Ishikawa (cell line): Measurements from ENCODE around the gene RAB1B.

ENCODE experiments used
- CEBPB ChIP-seq: IDR thresholded peaks from 2 replicates; pipeline ENCODE4 v1.6.1; 2012
- CREB1 ChIP-seq: IDR thresholded peaks from 2 replicates; pipeline ENCODE4 v1.6.1; 2012; ENCODE audit warnings: low read depth
- EGR1 ChIP-seq: IDR thresholded peaks from 2 replicates; pipeline ENCODE4 v1.6.1; 2012
- EP300 ChIP-seq: IDR thresholded peaks from 2 replicates; pipeline ENCODE4 v1.6.1; 2012; ENCODE audit warnings: borderline replicate concordance
- FOXM1 ChIP-seq: IDR thresholded peaks from 2 replicates; pipeline ENCODE4 v1.6.1; 2012; ENCODE audit warnings: low read depth, borderline replicate concordance
- NFIC ChIP-seq: IDR thresholded peaks from 2 replicates; pipeline ENCODE4 v1.6.1; 2012
- RAD21 ChIP-seq: IDR thresholded peaks from 2 replicates; pipeline ENCODE4 v1.6.1; 2012; ENCODE audit warnings: low read depth
- TAF1 ChIP-seq: IDR thresholded peaks from 2 replicates; pipeline ENCODE4 v1.6.1; 2012; ENCODE audit warnings: low read depth, mild to moderate bottlenecking
- TCF12 ChIP-seq: IDR thresholded peaks from 2 replicates; pipeline ENCODE4 v1.6.1; 2012; ENCODE audit warnings: low read depth
- TEAD4 ChIP-seq: IDR thresholded peaks from 2 replicates; pipeline ENCODE4 v1.6.1; 2012
- YY1 ChIP-seq: IDR thresholded peaks from 2 replicates; pipeline ENCODE4 v1.6.1; 2012; ENCODE audit warnings: low read depth
- ZBTB7A ChIP-seq: IDR thresholded peaks from 2 replicates; pipeline ENCODE4 v1.6.1; 2012; ENCODE audit warnings: low read depth
- TF ChIP-seq, protein P1 (sequence below): IDR thresholded peaks from 2 replicates; pipeline ENCODE4 v1.6.1; 2012
- TF ChIP-seq, protein P2 (sequence below): IDR thresholded peaks from 2 replicates; pipeline ENCODE4 v1.6.1; 2012
- TF ChIP-seq, protein P3 (sequence below): IDR thresholded peaks from 2 replicates; pipeline ENCODE4 v1.6.1; 2012; ENCODE audit warnings: low read depth, mild to moderate bottlenecking

The RAB1B gene

DNA sequence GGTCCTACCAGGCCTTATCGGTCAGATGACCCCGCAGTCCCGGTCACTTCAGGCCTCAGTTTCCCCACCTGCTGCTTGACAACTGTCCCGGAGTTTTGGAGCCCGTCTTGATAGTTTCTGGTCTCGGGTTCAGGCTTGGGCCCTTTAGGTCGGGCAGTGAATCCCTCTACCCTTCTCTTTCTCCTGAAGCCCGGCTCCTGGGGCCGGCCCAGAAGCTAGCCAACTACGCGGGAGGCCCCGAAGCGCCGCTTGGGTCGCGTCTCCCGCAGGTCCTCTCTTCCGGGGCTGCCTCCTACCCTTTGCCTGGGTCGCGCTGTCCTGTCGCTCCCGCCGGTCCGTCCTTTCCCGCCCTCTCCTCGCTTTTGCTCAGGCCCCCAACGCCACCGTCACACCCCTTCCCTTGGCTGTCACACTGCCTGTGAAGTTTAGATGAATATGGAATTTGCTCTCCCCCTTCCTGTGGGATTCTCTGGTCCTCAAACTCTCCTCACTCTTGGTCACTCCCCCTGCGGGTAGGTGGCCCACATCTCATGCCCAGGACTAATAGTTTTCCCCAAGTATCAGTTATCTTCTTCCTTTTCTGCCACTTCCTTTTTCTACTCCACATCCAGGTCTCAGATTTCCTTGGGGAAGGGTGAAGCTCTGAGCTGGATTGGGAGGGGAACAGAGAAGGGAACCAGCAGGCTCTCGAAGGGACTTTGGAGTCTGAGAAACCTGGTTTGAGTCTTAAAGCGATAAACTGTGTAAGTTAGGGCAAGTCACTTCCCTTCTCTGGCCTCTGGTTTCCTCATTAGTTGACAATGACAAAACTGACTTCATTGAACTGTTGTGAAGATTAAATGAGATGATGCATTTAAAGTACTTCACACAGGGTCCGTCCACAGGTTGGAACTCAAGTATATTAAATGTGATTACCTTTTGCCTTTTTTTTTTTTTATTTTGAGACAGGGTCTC, 790 bp downstream of the RAB1B start:
- TF ChIP-seq NFIC, result no peak
- TF ChIP-seq FOXM1, result no peak
- TF ChIP-seq, protein P1, sequence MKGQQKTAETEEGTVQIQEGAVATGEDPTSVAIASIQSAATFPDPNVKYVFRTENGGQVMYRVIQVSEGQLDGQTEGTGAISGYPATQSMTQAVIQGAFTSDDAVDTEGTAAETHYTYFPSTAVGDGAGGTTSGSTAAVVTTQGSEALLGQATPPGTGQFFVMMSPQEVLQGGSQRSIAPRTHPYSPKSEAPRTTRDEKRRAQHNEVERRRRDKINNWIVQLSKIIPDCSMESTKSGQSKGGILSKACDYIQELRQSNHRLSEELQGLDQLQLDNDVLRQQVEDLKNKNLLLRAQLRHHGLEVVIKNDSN, result no peak
- TF ChIP-seq TCF12, result no peak
- no peak for TF ChIP-seq YY1
- TF ChIP-seq CREB1, result no peak
- TF ChIP-seq, protein P2, sequence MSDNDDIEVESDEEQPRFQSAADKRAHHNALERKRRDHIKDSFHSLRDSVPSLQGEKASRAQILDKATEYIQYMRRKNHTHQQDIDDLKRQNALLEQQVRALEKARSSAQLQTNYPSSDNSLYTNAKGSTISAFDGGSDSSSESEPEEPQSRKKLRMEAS, result no peak
- TF ChIP-seq, protein P3, sequence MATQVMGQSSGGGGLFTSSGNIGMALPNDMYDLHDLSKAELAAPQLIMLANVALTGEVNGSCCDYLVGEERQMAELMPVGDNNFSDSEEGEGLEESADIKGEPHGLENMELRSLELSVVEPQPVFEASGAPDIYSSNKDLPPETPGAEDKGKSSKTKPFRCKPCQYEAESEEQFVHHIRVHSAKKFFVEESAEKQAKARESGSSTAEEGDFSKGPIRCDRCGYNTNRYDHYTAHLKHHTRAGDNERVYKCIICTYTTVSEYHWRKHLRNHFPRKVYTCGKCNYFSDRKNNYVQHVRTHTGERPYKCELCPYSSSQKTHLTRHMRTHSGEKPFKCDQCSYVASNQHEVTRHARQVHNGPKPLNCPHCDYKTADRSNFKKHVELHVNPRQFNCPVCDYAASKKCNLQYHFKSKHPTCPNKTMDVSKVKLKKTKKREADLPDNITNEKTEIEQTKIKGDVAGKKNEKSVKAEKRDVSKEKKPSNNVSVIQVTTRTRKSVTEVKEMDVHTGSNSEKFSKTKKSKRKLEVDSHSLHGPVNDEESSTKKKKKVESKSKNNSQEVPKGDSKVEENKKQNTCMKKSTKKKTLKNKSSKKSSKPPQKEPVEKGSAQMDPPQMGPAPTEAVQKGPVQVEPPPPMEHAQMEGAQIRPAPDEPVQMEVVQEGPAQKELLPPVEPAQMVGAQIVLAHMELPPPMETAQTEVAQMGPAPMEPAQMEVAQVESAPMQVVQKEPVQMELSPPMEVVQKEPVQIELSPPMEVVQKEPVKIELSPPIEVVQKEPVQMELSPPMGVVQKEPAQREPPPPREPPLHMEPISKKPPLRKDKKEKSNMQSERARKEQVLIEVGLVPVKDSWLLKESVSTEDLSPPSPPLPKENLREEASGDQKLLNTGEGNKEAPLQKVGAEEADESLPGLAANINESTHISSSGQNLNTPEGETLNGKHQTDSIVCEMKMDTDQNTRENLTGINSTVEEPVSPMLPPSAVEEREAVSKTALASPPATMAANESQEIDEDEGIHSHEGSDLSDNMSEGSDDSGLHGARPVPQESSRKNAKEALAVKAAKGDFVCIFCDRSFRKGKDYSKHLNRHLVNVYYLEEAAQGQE, result no peak
- no peak for TF ChIP-seq TAF1
- TF ChIP-seq ZBTB7A, result no peak
- no peak for TF ChIP-seq EGR1

DNA sequence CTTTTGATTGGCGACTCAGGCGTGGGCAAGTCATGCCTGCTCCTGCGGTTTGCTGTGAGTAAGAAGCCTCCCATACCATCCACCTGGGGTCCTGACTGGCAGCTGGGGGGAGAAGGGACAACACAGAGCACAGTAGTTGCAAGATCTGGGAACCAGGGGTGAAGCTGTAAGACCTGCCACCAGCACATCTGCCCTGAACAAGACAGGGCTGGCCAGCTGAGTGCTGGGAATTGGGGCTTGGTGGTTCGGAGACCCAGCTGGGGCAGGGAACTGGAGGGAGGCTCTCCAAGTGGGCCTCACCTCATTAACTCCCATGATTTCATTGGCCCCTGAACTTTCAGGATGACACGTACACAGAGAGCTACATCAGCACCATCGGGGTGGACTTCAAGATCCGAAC, 3.4 kb downstream of the RAB1B start:
- TF ChIP-seq, protein P3, result no peak
- no peak for TF ChIP-seq EGR1

DNA sequence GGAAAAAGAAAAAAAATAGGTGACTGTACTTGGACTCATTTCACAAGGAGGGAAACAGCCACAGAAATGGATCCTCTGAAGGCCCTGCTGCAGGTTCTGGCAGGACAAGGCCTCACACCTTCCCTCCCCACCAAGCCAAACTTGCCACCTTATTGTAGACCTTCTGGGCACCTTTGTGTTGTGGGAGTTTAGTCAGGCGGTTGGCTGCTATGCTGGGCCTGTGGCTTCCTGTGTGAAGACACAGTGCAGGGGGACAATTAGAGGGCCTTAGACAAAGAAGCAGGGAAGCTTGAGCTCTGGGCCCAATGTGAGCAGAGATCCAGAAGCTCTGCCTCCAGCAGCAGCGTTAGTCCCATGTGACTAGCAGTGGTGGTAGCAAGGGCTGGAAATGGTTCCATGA, 4.2 kb downstream of the RAB1B start:
- TF ChIP-seq, protein P3, result no peak
- TF ChIP-seq, protein P2, result no peak
- TF ChIP-seq EP300 (no peak), RAD21 (no peak), CEBPB (no peak), CREB1 (no peak), ZBTB7A (no peak), FOXM1 (no peak), NFIC (no peak), YY1 (no peak), TAF1 (no peak), EGR1 (no peak), TCF12 (no peak), TEAD4 (no peak)
- TF ChIP-seq, protein P1, result no peak

DNA sequence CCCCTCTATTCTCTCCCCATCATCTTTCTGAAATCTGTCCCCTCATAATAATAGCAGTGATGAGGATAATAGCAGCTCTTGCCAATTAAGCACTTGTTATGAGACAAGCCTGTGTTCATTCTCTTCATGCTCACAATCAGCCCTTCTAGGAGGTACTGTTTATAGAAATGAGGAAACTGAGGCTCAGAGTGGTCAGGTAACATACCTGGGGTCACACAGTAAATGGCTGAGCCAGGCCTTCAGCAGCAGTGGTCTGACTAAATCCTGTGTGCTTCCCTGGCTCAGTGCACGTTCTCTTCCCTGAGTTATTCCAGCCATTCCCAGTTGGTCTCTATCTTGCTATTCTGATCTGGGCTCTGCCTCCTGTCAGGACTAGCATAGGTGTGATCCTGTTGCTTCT, 5.8 kb downstream of the RAB1B start:
- TF ChIP-seq TEAD4 (no peak), RAD21 (no peak), CEBPB (no peak), CREB1 (no peak), NFIC (no peak), TAF1 (no peak), EGR1 (no peak), EP300 (no peak), FOXM1 (no peak), TCF12 (no peak), ZBTB7A (no peak), YY1 (no peak)
- TF ChIP-seq, protein P1, result no peak
- TF ChIP-seq, protein P2, result no peak
- TF ChIP-seq, protein P3, result no peak
